Hepatocyte (in vitro differentiated cells): ENCODE results near the gene ARID5A.

Source experiments
- CTCF ChIP-seq: fragments of 200-600 bp; sonication (generic); IDR thresholded peaks from 2 replicates; pipeline ENCODE4 v1.5.1; 2016; ENCODE audit warnings: antibody characterized with exemption, mild to moderate bottlenecking; ENCODE audit not compliant: poor library complexity
- EZH2 ChIP-seq: fragments of 200-600 bp; sonication (generic); IDR thresholded peaks from 2 replicates; pipeline ENCODE4 v1.6.1; 2016; ENCODE audit warnings: antibody characterized with exemption, mild to moderate bottlenecking, borderline replicate concordance

GRCh38 chr2:96599941-96600340 lies 63.4 kb downstream of the ARID5A start:
- TF ChIP-seq CTCF (no peak), EZH2 (no peak)
